GM15510 (cell line): ENCODE measurements around the gene PLCB1.

Experiments
- POLR2A ChIP-seq: IDR thresholded peaks from 3 replicates; pipeline ENCODE4 v1.6.1; 2011; ENCODE audit warnings: borderline replicate concordance; ENCODE audit not compliant: insufficient read length; ENCODE audit errors: extremely low read depth

Gene PLCB1

GRCh38 chr20:8434326-8434876 is 302.3 kb downstream of the PLCB1 start:
- TF ChIP-seq POLR2A: no peak

GRCh38 chr20:8435285-8436035 is 303.4 kb downstream of the PLCB1 start:
- no peak for TF ChIP-seq POLR2A

DNA sequence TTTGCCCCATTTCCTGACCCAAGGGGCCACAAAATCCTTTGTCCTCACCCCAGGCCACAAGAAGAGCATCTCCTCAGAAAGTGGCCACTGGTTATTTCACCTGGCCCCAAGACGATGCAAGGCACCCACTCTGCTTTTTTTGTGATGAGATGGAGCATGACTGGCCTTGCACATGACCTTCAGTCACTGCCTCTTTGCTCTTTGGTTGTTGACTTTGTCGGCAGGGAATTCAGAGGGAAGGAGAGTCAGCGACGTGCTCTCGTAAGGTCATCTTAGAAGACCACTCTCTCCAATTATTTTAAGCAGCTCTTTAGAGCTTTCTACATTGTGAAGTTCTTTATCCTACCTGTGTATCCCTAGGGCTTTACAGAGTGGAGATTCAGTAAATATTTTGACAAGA is 306.7 kb downstream of the PLCB1 start:
- no peak for TF ChIP-seq POLR2A

GRCh38 chr20:8443464-8444072 is 311.5 kb downstream of the PLCB1 start:
- TF ChIP-seq POLR2A: no peak

DNA sequence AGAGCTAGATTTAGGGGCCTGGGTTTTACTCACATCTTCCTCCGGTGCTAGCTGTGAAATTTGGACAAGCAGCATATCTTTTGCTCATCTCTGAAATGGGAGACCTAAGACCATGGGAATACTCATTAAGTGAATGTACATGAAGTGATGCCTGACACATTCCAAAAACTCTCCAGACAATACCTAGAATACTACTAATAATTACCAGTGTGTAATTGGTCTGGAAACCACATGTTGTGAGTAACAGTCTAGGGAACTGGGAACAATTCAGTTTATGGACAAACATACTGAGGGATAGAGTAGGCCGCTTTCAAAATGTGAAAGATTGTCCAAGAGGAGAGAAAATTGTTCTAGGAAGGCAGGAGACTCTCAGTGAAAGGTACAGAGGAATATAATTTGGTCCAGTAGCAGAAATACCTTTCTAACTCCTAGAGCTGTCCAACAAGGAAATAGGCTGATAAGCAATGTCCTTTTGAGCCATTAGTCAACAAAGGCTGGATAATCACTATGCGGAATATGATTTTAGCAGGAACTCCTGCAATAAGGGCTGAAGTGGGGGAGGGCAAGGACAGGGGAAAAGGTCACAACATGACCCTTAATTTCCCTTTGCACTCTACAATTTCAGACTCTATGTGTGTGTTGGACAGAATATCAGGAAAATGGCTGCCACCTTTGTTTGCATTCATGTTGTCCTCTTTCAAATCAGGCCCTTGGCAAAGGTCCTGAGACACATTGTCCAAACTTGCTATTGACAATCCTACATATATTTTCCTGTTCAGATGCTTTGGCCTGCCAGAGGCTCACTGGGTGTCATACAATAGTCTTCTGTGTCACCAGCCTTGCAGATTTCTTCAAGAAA is 315.4 kb downstream of the PLCB1 start:
- no peak for TF ChIP-seq POLR2A

GRCh38 chr20:8449123-8449522 is 317.1 kb downstream of the PLCB1 start:
- no peak for TF ChIP-seq POLR2A

DNA sequence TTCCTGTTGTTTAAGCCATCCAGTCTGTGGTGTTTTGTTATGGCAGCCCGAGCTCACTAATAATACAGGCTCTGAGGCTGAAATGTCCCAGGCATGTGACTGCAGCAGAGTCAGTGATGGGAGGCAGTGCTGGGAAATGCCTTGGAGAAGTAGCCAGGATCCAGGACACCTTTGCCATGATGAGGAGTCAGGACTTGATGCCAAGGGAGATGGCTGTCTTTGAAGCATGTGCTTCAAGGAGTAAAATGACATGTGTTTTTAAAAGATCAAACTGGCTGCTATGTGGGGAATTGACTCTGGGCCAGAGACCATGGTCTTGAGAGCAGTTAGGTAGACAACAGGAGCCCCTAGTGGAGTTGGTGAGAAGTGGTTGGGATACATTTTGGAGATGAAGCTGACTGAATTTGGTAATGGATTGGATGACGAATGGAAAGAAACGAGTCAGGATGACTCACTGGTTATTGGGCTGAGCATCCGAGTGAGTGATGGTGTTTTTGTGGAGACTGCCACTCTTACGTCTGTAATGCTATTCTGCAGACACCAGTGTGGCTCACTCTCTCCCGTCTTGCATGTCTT is 322.2 kb downstream of the PLCB1 start:
- TF ChIP-seq POLR2A: no peak

- no peak for TF ChIP-seq POLR2A
Measured at GRCh38 chr20:8456765-8457164, 324.7 kb downstream of the PLCB1 start.

- TF ChIP-seq POLR2A: no peak
Measured at GRCh38 chr20:8457978-8458377, 325.9 kb downstream of the PLCB1 start.

- TF ChIP-seq POLR2A: no peak
Measured at GRCh38 chr20:8461186-8461585, 329.1 kb downstream of the PLCB1 start.

GRCh38 chr20:8464368-8464767 is 332.3 kb downstream of the PLCB1 start:
- TF ChIP-seq POLR2A: no peak

DNA sequence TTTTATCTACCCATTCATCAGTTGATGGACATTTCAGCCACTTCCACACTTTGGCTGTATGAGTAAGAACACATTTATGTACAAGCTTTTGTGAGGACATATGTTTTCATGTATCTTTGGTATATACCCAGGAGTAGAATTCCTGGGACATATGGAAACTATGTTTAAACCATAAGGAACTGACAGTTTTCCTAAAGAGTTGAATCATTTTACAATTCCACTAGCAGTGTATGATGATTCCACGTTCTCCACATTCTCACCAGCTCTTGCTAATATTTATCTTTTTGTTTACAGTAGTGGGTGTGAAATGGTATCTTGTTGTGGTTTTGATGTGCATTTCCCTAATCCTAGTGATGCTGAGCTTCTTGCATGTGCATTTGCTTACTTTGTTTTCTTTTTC is 338.1 kb downstream of the PLCB1 start:
- no peak for TF ChIP-seq POLR2A

DNA sequence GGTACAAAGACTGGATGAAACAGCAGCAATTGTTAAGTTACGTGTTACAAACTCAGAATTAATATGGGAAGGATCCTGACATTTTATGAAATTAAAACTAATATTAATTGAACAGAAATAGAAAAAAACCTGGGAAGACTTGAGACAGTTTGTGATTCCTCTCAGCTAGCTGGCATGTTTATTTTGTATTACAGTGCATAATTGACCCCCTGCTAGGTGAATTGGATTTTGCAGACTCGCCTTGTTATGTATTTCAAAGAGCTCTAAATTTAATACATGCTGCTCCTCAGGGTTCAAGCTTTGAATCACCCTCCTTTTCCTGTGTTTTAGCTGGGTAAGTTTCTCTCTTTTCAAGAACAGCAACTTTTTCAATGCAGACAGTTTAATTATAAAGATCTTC is 339.4 kb downstream of the PLCB1 start:
- no peak for TF ChIP-seq POLR2A

DNA sequence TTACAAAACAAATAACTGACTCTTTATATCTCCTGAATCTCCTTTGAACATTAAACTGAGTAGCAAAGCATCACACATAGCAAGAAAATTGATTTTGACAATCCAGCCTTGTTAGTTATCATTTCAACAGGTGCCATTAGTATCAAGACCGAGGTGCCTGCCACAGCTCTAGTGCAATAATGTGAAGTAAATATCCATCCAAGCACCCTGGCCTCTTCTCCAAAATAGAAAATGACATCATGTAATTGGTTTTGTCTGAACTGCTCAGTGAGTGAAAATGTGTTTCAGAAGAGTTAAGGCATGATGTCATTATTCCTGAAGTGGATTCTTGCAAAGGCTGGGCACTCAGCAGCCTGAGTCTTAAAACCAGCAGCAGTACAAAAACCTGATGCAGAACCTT is 341.4 kb downstream of the PLCB1 start:
- TF ChIP-seq POLR2A: no peak

- no peak for TF ChIP-seq POLR2A
Measured at GRCh38 chr20:8474027-8474668, 342.1 kb downstream of the PLCB1 start.

- TF ChIP-seq POLR2A: no peak
Measured at GRCh38 chr20:8476021-8476420, 344.0 kb downstream of the PLCB1 start.
